RPMI7951 (cell line): ENCODE results near the gene NECTIN2. TPM values are rescaled to one million over a fixed set of nuclear protein-coding genes. Genes with fewer than 3 reads are reported as not detected.
"Not testable (repeated sequence)": the region's sequence is repeated elsewhere in the genome, so short reads cannot be mapped to it uniquely, and the experiment has no call there.

ENCODE experiments used
- DNase-seq: peaks from one replicate; pipeline ENCODE4 v3.0.0-alpha.2; 2012; ENCODE audit warnings: low read depth
- total RNA-seq: library from RNA; depleted of rRNA; stranded (reverse); fragments of >200 nt; shearing (Covaris generic); gene quantifications from 2 replicates; pipeline ENCODE4 v1.2.3, GENCODE V29; 2014

NECTIN2 gene
- total RNA-seq, 1 experiment from 2014 or later, result 49.3 TPM

DNA sequence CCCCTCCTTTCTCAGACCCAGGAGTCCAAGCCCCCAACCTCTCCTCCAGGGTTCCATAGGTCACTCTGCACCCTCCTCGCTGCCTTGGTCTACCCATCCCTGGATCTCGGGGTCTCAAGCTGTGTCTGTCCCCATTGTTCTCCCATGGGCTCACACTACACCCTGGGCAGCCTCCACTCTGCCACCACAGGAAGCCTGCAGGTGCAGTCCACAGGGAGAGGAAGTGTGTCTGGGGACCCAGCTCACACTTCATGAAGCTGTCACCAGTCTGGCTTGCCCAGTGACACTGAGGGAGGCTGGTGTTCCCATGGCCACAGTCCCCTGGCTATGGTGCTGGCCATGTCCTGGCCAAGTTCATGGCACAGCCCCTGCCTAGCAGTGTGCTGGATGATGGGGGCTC, 5.3 kb downstream of the NECTIN2 start:
- DNase-seq, result no peak

DNA sequence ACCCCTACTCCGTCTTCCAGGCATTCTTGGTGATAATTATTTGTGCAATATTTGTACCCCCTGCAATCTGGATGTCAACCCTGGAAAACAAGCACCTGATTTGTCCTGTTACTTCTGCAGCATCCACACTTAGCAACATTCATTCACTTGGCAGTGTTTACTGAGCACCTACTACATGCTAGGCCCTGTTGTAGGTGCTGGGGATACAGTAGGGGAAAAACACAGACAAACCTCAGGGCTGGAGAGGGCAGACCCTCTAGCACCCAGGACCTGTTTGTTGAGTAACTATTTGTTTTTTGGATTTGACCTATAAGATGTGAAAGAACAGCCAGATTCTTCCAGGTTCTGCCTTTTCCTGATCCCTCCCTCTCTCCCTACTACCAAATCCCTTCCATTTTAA, 9.5 kb downstream of the NECTIN2 start:
- no peak for DNase-seq

DNA sequence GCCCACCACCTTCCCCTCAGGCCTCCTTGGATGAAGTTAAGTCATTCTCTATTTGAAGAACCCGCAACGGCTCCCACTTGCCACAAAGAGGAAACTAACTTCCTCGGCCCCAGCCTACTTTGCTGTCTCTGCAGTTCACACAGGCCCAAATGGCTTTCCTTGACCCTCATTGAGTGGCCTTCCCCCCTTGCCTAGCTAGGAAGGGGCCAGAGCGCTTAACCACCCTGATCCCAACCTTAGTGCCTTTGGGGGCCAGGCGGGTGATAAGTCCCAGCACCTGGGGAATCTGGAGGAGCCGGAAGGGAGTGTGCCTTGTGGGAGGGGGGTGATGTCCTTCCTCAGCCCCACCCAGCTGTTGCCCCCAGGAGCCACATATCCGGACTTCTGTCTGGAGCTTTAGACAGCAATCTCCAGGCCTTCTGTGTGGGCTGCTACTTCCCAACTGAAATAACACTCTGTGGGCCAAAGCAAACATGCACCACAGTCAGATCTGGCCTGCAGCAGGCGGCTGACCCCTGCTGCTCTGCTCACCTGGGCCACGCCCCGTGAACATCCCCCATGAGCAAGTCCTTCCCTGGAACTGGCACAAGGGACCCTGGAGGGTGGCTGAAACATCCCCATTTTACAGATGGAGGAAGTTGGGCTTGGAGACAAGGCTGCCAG, 10.5 kb downstream of the NECTIN2 start:
- no peak for DNase-seq

DNA sequence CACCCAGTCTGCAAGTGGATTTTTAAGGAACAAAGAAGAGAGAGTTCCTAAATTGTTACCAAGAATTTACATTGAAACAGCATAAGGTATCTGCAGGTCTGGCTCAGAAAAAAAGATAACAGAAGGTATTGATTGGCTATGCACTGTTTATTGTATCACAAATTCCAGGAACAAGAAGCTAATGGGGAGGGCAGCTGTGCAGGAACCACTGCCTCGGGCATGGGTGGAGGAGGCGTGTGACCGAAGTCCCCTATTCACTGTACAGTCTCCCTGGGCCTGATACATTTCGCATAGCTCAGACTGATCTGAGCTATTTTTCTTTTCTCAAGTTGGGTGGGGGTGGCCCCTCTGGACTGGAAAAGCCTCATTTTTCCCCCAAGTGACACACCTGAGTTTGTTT, 11.7 kb downstream of the NECTIN2 start:
- DNase-seq, result no peak

DNA sequence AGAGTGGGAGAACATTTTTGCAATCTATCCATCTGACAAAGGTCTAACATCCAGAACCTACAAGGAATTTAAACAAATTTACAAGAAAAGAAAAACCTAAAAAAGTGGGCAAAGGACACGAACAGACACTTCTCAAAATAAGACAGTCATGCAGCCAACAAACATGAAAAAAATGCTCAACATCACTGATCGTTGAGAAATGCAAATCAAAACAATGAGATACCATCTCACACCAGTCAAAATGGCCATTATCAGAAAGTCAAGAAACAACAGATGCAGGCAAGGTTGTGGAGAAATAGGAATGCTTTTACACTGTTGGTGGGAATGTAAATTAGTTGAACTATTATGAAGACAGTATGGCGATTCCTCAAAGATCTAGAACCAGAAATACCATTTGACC, 15.5 kb downstream of the NECTIN2 start:
- DNase-seq, result not testable (repeated sequence)

DNA sequence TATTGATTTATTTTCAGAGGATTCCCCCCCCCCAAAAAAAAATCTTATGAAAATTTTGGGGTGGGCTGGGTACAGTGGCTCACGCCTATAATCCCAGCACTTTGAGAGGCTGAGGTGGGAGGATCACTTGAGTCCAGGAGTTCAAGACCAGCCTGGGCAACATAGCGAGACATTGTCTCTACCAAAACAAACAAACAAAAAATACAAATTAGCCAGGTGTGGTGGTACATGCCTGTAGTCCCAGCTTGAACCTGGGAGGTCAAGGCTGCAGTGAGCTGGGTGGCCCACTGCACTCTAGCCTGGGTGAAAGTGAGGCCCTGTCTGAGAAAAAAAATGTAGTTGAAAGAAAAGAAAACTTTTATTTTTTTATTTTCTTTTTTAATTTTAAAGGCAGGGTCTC, 17.9 kb downstream of the NECTIN2 start:
- no peak for DNase-seq

DNA sequence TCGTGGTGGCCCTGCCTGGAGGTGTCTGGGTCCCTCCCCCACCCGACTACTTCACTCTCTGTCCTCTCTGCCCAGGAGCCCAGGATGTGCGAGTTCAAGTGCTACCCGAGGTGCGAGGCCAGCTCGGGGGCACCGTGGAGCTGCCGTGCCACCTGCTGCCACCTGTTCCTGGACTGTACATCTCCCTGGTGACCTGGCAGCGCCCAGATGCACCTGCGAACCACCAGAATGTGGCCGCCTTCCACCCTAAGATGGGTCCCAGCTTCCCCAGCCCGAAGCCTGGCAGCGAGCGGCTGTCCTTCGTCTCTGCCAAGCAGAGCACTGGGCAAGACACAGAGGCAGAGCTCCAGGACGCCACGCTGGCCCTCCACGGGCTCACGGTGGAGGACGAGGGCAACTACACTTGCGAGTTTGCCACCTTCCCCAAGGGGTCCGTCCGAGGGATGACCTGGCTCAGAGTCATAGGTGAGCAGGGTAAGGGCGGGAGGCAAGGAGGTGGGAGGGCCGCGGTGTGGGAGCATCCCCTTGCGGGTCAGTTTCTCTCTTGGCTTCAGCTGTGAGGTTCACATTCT, 19.2 kb downstream of the NECTIN2 start:
- no peak for DNase-seq

DNA sequence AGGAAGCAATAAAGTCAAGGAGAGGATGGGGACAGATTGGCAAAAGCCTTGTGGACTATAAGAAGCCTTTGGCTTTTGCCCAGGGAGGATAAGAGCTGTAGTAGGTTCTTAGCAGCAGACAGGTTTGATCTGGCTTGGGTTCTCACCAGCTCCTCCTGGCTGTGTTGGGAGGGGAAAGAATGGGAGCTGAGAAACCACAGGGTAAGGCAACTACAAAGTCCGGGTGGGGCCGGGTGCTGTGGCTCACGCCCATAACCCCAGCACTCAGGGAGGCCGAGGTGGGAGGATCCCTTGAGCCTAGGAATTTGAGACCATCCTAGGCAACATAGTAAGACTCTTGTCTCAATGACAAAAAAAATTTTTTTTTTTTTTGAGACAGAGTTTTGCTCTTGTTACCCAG, 20.6 kb downstream of the NECTIN2 start:
- no peak for DNase-seq

DNA sequence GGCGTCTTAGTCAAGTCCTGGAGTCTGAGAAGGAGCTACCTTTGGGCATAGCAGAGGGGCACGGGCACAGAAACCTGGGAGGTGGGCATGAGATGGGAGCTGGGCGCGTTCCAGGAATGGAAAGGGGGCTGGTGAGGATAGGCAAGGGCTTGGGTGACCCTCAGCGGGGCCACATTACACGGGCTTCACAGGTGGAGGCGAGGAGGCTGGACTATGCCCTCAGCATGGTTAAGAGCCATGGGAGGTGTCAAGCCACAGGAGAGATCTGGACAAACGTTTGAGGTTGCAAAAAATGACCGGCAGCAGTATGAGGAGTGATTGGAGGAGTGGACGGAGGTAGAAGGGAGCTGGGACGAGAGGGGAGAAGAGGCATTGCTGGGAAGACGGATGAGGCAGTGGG, 21.5 kb downstream of the NECTIN2 start:
- DNase-seq, result no peak

DNA sequence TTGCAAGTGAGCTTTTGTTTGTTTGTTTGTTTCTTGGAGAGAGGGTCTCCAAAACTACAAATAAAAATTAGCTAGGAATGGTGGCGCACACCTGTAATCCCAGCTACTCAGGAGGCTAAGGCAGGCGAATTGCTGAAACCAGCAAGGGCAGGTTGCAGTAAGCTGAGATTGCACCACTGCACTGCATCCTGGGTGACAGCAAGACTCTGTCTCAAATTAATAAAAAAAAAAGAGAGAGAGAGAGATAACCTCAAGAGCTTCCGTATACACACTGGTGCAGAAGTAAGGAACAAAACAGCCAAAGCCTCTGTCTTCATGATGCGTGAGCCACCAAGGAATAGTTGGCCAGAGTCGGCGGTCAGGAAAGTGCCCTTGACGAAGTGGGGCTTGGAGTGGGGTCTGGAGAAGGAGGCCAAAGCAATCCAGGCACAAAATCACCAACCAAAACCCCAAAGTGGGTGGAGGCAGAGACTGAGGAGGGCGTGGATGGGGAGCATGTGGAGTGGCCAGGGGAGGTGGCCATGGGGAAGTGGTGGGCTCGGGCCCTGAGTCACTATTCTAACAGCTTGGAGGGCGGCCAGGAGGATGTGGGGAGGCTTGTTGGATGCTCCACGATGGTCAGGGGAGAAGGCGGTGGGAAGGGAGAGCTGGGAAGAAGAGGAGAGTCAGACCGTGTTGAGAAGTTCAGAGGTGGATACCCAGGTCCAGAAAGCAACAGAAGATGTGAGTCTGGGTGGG, 23.8 kb downstream of the NECTIN2 start:
- peak; percentile 90 for DNase-seq

DNA sequence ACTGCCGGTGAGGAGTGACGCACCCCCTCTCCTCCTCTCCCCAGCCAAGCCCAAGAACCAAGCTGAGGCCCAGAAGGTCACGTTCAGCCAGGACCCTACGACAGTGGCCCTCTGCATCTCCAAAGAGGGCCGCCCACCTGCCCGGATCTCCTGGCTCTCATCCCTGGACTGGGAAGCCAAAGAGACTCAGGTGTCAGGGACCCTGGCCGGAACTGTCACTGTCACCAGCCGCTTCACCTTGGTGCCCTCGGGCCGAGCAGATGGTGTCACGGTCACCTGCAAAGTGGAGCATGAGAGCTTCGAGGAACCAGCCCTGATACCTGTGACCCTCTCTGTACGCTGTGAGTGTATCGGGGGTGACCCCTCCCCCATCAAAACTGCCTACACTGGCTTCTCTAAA, 25.7 kb downstream of the NECTIN2 start:
- DNase-seq, result no peak

DNA sequence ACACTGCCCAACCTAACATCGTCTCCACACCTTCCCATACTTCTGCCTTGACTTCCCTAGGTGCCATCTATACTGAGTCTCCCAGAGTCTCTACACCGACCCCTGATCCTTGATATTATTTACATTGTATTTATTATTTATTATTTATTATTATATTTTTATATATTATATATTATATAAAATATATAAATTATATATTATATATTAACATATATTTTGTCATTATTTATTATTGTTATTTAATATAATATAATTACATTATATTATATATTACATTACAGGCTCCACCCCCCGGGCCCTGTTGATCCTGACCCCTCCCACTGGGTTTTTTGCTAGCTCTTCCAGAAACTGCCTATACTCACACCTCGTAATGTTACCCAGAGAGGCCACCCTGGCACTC, 26.6 kb downstream of the NECTIN2 start:
- DNase-seq, result no peak

DNA sequence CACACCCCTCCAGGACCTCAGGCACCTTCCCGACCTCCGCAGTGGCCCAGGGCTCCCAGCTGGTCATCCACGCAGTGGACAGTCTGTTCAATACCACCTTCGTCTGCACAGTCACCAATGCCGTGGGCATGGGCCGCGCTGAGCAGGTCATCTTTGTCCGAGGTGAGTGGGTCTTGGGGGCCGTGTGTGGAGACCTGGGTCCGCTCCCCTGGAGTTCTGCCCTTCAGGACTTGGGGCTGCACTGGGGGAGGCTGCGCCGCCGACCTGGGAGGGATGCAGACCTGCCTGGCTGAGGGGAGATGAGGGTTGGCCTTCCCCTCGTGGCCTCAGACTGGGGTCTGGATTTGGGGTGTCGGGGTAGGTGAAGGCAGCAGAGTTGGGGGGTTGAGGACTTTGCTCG, 28.2 kb downstream of the NECTIN2 start:
- DNase-seq, result no peak

DNA sequence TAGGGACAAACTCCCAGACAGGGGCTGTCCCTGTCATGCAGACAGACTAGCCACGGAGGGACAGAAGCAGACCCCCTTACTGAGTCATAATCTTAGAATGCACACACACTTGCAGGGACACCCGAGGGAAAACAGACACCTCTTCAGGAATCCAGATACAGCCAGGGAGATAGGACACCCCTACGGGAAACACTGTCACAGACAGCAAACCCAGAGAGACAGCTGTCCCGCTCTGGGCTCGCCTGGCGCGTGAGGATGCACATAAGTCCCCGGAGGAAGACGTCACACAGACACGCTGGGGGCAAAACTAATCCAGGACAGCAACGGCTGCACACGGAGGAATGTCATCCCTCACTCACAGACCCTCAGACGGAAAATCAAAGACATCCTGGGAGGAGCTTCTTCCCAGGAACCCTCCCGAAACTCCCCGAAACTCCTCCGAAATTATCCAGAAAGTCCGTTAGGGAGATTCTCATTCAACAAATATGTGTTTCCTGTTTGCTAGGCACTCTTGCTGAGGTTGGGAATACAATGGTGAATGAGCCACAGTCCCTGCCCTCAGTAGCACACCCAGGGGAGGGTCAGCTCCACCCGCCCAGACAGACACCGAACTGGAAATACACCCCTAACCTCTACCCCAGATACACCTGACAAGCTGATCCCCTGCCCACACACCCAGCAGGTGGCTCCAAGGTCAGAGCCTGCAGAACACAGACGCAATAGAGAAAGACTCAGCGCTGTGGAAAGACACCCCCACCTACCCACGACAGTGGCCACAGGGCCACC, 29.8 kb downstream of the NECTIN2 start:
- peak; percentile 36 for DNase-seq

DNA sequence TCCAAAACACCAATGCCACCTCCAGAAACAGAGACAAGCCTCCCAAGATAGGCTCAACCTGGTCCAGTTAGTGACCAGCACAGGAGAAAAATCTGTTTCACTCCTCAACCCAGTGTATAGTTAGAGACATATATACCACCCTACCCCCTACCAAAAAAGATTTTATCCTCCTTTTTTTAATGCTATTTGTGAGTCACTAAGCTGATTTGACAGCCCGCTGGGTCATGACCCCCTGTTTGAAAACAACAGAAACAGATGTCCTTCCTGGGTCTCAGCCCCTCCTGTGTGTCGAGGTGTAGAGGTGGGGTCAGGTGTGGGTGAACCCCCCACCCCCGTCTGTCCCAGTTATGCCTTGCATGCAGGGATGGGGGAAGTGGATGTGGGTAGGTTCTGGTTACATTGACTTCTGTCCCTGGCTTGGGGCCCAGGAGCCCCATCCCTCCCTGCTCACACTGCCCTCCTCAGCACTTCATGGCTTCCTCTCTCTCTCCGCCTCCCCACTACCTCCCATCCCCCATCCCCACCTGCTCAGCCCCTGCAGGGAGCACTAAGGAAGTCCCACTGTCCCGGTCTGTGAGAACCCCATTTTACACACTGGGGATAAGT, 30.9 kb downstream of the NECTIN2 start:
- no peak for DNase-seq

DNA sequence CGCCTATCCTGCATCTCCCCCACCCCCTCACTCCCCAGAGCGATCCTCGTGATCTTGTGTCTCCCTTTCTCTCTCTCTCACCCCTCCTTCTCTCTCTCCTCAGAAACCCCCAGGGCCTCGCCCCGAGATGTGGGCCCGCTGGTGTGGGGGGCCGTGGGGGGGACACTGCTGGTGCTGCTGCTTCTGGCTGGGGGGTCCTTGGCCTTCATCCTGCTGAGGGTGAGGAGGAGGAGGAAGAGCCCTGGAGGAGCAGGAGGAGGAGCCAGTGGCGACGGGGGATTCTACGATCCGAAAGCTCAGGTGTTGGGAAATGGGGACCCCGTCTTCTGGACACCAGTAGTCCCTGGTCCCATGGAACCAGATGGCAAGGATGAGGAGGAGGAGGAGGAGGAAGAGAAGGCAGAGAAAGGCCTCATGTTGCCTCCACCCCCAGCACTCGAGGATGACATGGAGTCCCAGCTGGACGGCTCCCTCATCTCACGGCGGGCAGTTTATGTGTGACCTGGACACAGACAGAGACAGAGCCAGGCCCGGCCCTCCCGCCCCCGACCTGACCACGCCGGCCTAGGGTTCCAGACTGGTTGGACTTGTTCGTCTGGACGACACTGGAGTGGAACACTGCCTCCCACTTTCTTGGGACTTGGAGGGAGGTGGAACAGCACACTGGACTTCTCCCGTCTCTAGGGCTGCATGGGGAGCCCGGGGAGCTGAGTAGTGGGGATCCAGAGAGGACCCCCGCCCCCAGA, 32.2 kb downstream of the NECTIN2 start:
- DNase-seq, result no peak

DNA sequence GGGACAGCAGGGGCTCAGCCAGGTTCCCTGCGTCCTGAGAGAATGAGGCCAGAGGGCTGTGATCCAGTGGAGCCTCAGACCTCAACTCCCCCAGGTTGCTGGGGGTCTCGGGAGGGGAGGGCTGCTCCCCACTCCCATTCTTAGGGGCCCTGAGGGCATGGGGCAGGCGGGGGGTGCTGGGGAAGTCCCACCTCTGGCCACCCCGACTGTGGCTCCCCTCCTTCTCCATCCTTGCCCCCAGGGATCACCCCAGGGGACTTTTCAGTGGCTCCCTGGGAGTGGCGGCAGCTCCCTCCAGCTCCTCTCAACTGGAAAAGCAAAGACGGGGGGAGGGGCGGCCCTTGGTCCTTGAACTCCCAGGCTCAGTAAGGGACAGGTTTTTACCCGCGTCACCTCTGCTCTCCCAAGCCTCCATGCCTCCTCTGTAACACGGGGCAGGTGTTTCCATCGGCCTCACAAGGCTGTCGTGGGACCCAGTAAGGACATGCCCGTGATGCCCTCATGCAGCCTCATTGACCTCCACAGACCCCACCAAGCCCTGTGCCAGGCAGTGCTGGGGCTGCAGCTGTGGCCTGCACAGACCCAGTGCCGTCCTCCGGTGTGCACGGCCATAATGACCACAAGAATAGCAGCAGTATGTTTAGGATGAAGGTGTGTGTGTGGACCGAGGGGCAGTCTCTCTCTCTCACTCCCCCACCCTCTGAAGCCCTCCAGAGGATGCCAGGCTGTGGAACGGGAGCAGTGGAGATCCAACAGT, 33.4 kb downstream of the NECTIN2 start:
- no peak for DNase-seq

DNA sequence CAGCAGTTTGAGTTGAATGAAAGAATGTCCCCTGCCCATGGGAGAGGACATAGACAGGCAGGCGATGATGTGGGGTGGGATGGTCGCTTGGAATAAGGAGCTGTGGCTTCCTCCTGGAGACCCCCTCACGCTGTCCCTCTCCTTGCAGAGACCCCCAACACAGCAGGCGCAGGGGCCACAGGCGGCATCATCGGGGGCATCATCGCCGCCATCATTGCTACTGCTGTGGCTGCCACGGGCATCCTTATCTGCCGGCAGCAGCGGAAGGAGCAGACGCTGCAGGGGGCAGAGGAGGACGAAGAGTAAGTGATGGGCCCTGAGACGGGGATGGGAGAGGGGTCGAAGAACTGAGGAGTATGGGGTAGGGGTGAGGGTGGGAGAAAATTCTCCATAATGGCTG, 36.0 kb downstream of the NECTIN2 start:
- DNase-seq, result no peak

DNA sequence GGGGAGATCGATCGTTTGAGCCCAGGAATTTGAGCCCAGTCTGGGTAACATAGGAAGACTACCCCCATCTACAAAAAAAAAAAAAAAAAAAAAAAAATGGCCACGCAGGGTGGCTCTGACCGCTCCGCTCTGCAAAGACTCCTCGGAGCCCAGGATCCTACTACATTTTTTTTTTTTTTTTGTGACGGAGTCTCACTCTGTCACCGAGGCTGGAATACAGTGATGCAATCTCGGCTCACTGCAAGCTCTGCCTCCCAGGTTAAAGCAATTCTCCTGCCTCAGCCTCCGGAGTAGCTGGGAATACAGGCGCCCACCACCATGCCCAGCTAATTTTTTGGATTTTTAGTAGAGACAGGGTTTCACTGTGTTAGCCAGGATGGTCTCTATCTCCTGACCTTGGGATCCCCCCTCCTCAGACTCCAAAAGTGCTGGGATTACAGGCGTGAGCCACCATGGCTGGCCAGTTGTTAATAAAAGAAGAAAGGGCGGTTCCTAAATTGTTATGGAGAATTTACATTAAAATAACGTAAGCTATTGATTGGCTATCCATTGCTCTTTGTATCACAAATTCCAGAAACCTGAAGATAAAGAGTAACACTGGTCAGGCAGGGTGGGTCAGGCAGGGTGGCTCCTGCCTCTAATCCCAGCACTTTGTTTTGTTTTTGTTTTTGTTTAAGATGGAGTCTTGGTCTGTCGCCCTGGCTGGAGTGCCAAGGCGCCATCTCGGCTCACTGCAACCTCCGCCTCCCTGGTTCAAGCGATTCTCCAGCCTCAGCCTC, 36.7 kb downstream of the NECTIN2 start:
- DNase-seq, result not testable (repeated sequence)

DNA sequence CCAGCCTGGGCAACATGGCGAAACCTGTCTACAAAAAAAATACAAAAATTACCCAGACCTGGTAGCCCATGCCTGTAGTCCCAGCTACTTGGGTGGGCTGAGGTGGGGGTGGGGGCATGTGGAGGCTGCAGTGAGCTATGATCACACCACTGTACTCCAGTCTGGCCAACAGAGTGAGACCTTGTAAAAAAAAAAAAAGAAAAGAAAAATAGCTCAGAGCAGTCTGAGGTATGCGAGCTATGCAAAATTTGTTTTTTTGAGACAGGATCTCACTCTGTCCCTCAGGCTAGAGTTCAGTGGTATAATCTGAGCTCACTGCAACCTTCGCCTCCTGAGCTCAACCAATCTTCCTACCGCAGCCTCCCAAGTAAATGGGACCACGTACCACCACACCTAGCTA, 37.8 kb downstream of the NECTIN2 start:
- no peak for DNase-seq
